DOHH2 (cell line): ENCODE measurements around the gene CDC42BPA.
"Not testable (repeated sequence)": the region's sequence is repeated elsewhere in the genome, so short reads cannot be mapped to it uniquely, and the experiment has no call there.

Experiments used
- H3F3A ChIP-seq: fragments of 200-600 bp; sonication (generic), shearing (Covaris generic); 2 replicates; pipeline ENCODE4 v1.6.0; 2016; ENCODE audit warnings: antibody characterized with exemption, mild to moderate bottlenecking; ENCODE audit not compliant: control insufficient read depth, insufficient read depth
- H3K27ac ChIP-seq: fragments of 200-600 bp; sonication (generic); 2 replicates; pipeline ENCODE4 v1.5.1; 2014; ENCODE audit warnings: low read depth, mild to moderate bottlenecking, low read length, moderate library complexity
- H3K27me3 ChIP-seq: fragments of 200-600 bp; sonication (generic); 2 replicates; pipeline ENCODE4 v1.6.1; 2014; ENCODE audit warnings: mild to moderate bottlenecking, low read length, mixed read lengths; ENCODE audit not compliant: control insufficient read depth
- H3K36me3 ChIP-seq: fragments of 200-600 bp; sonication (generic); 2 replicates; pipeline ENCODE4 v1.6.1; 2014; ENCODE audit warnings: mild to moderate bottlenecking, low read length, moderate library complexity, mixed read lengths; ENCODE audit not compliant: control insufficient read depth
- H3K4me1 ChIP-seq: fragments of 200-600 bp; sonication (generic); 2 replicates; pipeline ENCODE4 v1.6.1; 2014; ENCODE audit warnings: mild to moderate bottlenecking, low read length, mixed read lengths; ENCODE audit not compliant: control insufficient read depth
- H3K4me2 ChIP-seq: fragments of 200-600 bp; sonication (generic); 2 replicates; pipeline ENCODE4 v1.6.0; 2014; ENCODE audit warnings: mild to moderate bottlenecking, low read length, moderate library complexity
- H3K4me3 ChIP-seq: fragments of 200-600 bp; sonication (generic); 2 replicates; pipeline ENCODE4 v1.5.1; 2014; ENCODE audit warnings: mild to moderate bottlenecking, low read length, mixed read lengths
- H3K79me2 ChIP-seq: fragments of 200-600 bp; sonication (generic); 2 replicates; pipeline ENCODE4 v1.6.1; 2014; ENCODE audit warnings: mild to moderate bottlenecking, low read length, mixed read lengths; ENCODE audit not compliant: control insufficient read depth
- H3K9me2 ChIP-seq: fragments of 200-600 bp; sonication (generic); replicated peaks from 2 replicates; pipeline ENCODE4 v1.6.1; 2014; ENCODE audit warnings: mild to moderate bottlenecking, low read length, mixed read lengths; ENCODE audit not compliant: control insufficient read depth
- H3K9me3 ChIP-seq: fragments of 200-600 bp; sonication (generic); 2 replicates; pipeline ENCODE4 v1.6.1; 2014; ENCODE audit warnings: antibody characterized with exemption, low read length, mixed read lengths; ENCODE audit not compliant: control insufficient read depth, insufficient read depth
- H4K20me1 ChIP-seq: fragments of 200-600 bp; sonication (generic); 2 replicates; pipeline ENCODE4 v1.6.0; 2014; ENCODE audit warnings: low read depth, mild to moderate bottlenecking, antibody characterized with exemption, low read length, moderate library complexity; ENCODE audit not compliant: control insufficient read depth, insufficient read depth
- CTCF ChIP-seq: fragments of 200-600 bp; sonication (generic); IDR thresholded peaks from one replicate; pipeline ENCODE4 v1.5.1; 2014; ENCODE audit warnings: antibody characterized with exemption, mild to moderate bottlenecking, low read depth, low read length; ENCODE audit not compliant: poor library complexity, severe bottlenecking
- EZH2phosphoT487 ChIP-seq: fragments of 200-600 bp; sonication (generic); IDR thresholded peaks from 2 replicates; pipeline ENCODE4 v1.6.1; 2017; ENCODE audit warnings: borderline replicate concordance, mild to moderate bottlenecking, antibody characterized with exemption, low read length, moderate library complexity, mixed read lengths

Gene CDC42BPA

GRCh38 chr1:227357171-227357926 is 39.1 kb upstream of the CDC42BPA start:
- Histone ChIP-seq H3K36me3 (no peaks in the 10 kb centered on the region), H3K4me1 (no peaks in the 10 kb centered on the region), H4K20me1 (no peaks in the 10 kb centered on the region), H3K27me3 (no peaks in the 10 kb centered on the region), H3K4me3 (no peak overlapping the region), H3K9me3 (no peaks in the 10 kb centered on the region), H3F3A (no peaks in the 10 kb centered on the region), H3K79me2 (no peaks in the 10 kb centered on the region), H3K9me2 (no peaks in the 10 kb centered on the region), H3K27ac (no peak overlapping the region), H3K4me2 (no peak overlapping the region)
- TF ChIP-seq CTCF (no peak), EZH2phosphoT487 (no peak)

GRCh38 chr1:227356620-227357146 is 38.4 kb upstream of the CDC42BPA start:
- Histone ChIP-seq H3K27ac (no peak overlapping the region), H3K79me2 (no peaks in the 10 kb centered on the region), H3K4me2 (no peak overlapping the region), H3K36me3 (no peaks in the 10 kb centered on the region), H3F3A (no peaks in the 10 kb centered on the region), H3K4me1 (no peaks in the 10 kb centered on the region), H3K27me3 (no peaks in the 10 kb centered on the region), H3K9me3 (no peaks in the 10 kb centered on the region), H3K4me3 (no peak overlapping the region), H4K20me1 (no peaks in the 10 kb centered on the region), H3K9me2 (no peaks in the 10 kb centered on the region)
- TF ChIP-seq EZH2phosphoT487, result no peak

GRCh38 chr1:227355542-227356245 is 37.4 kb upstream of the CDC42BPA start:
- H3K4me1 ChIP-seq, result no peaks in the 10 kb centered on the region
- no peak overlapping the region for H3K4me2 ChIP-seq
- no peaks in the 10 kb centered on the region for H4K20me1 ChIP-seq
- H3K27ac ChIP-seq, result no peak overlapping the region
- no peaks in the 10 kb centered on the region for H3K9me2 ChIP-seq
- H3K27me3 ChIP-seq, result no peaks in the 10 kb centered on the region
- H3F3A ChIP-seq, result no peaks in the 10 kb centered on the region
- no peak overlapping the region for H3K4me3 ChIP-seq
- no peaks in the 10 kb centered on the region for H3K79me2 ChIP-seq
- H3K36me3 ChIP-seq, result no peaks in the 10 kb centered on the region
- no peak for TF ChIP-seq CTCF
- no peak for TF ChIP-seq EZH2phosphoT487
- no peaks in the 10 kb centered on the region for H3K9me3 ChIP-seq

GRCh38 chr1:227353186-227353585 is 34.9 kb upstream of the CDC42BPA start:
- no peaks in the 10 kb centered on the region for H3K79me2 ChIP-seq
- no peak overlapping the region for H3K27ac ChIP-seq
- TF ChIP-seq EZH2phosphoT487 (no peak), CTCF (no peak)
- no peak overlapping the region for H3K4me2 ChIP-seq
- H3K4me3 ChIP-seq, result no peak overlapping the region
- no peaks in the 10 kb centered on the region for H3K4me1 ChIP-seq
- no peaks in the 10 kb centered on the region for H4K20me1 ChIP-seq
- no peaks in the 10 kb centered on the region for H3K36me3 ChIP-seq
- no peaks in the 10 kb centered on the region for H3K9me2 ChIP-seq
- H3K9me3 ChIP-seq, result no peaks in the 10 kb centered on the region
- no peaks in the 10 kb centered on the region for H3F3A ChIP-seq
- no peaks in the 10 kb centered on the region for H3K27me3 ChIP-seq

- H3K4me3 ChIP-seq, H3K4me1 ChIP-seq, H3K27ac ChIP-seq, H3K27me3 ChIP-seq, H3K9me3 ChIP-seq, H3F3A ChIP-seq, H3K9me2 ChIP-seq, H3K4me2 ChIP-seq, H4K20me1 ChIP-seq, H3K79me2 ChIP-seq, H3K36me3 ChIP-seq: not testable (repeated sequence)
Measured at GRCh38 chr1:227352164-227352563, 33.9 kb upstream of the CDC42BPA start.
